Activated gamma-delta T cell (primary cell): ENCODE results near the gene RRAS.

Experiments used
- DNase-seq: peaks from one replicate; lab custom pipeline; 2025; lab: John Stamatoyannopoulos, UW

Gene RRAS

DNA sequence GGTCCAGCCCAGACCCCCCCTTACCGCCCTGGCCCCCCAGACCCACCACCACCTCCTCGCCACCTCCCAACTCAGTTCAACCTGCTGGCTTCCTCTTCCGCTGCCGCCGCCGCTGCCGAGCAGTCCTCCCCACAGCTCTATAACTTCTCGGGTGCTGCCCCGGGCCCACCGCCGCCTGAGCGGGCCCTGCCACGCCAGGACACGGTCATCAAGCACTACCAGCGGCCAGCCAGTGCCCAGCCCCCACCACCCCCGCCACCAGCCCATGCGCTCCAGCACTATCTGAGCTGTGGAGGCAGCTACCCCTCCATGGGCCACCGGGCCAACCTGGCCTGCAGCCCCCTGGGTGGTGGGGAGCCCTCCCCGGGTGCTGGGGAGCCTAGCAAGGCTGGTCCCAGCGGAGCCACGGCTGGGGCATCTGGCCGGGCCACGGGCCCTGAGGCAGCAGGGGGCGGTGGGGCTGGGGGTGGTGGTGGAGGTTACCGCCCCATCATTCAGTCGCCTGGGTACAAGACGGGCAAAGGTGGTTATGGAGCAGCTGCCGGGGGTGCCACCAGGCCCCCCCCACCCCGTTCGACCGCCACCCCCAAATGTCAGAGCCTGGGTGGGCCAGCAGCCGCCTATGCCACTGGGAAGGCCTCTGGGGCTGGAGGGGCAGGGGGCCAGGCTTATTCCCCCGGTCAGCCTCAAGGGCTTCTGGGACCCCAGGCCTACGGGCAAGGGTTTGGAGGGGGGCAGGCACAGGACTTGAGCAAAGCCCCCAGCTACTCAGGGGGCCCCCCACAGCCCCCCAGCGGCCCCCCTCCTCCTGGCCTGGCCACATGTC, 44.7 kb downstream of the RRAS start:
- no peak for DNase-seq

DNA sequence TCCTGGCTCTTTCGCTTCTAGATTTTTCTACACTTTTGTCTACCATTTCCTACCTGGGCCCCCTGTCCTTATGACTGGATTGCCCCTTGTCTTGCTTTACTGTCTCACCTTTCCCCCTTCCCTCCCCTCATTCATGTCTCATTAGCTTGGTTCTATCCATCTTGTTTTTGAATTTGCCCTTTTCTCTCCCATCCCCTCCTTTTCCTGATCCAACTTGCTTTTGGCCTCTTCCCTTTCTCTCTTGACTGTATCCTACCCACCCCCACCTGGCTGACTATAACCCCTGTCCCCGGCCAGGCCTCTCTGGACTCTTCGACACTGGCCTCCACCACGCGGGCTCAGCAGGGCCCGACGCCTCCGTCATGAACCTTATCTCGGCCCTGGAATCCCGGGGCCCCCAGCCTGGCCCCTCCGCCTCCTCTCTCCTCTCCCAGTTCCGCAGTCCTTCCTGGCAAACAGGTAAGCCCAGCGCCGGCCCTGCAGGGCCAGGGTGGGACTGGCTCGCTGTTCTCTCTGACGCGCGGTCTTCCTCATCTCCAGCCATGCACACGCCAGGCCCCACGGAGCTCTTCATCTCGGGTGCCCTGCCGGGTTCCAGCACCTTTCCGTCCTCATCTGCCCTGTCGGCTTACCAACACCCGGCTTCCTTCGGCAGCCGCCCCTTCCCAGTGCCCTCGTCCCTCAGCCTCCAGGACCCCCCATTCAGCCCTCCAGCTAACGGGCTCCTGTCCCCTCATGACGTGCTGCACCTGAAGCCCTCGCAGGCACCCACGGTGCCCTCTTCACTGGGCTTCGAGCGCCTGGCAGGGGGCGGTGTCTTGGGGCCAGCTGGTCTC, 45.6 kb downstream of the RRAS start:
- no peak for DNase-seq

GRCh38 chr19:49593233-49594113, 46.5 kb downstream of the RRAS start:
- peak; percentile 71 for DNase-seq

GRCh38 chr19:49592486-49593232, 47.3 kb downstream of the RRAS start:
- DNase-seq: no peak

DNA sequence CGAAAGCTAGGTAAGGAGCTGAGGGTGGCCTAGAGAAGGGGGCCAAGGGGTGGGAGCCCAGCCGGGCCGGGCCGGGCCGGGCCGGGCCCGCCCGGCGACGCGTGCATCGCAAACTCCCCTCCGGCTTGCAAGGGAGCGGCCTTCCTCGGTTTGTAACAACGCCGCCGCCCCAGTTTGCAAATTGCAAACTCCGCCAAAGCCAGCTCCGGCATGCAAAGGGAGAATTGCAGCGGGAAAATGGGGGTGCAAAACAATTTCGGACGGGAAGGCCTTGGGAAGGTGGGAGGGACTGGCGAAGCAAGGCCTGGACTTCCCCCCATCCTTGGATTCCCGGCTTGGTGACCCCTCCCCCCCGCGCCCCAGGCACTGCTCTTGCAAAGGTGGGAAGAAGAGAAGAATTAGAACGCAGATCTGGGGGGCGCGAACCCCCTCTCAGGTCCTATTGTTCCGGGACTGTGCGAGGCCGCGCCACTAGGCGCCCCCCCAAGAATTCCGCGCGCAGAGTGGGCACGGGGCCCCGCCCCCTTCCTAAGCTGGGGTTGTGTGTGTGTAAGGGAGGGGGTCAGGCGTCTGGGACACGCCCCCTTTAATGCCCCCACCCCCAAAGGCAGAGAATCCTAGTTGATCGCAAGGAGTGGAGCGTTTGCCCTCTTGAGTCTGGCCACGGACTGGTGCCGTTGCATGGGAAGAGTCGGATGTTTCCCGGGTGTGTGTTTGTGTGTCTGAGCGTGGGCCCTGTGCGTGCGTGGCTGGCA, 48.0 kb downstream of the RRAS start:
- no peak for DNase-seq

- DNase-seq: peak; percentile 61
Observed at GRCh38 chr19:49590971-49591730, 48.8 kb downstream of the RRAS start, which contains the start of gene PRR12. Gene PRR12, plus strand, starts transcription at chr19:49591182. Its CDS starts 473 bp downstream, at chr19:49591655.

GRCh38 chr19:49590071-49590970, 49.6 kb downstream of the RRAS start:
- peak; percentile 81 for DNase-seq

DNA sequence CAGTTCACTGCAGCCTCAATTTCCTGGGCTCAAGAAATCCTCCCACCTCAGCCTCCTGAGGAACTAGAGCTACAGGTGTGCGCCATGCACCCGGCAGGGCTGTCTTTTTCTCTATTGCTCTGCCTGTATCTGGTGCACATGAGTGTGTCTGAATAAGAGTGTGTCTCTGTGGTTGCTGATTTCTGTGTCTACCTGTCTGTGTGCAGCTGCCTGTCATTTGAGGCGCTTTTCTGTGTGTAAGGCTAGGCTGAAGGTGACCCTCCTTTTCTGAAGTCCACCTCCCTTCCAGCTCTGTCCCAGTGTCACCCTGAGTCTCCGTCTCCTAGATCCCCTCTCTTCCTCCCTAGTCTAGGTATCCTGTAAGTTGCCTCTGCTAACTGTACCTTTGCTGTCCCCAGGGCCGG, 50.4 kb downstream of the RRAS start:
- no peak for DNase-seq

DNA sequence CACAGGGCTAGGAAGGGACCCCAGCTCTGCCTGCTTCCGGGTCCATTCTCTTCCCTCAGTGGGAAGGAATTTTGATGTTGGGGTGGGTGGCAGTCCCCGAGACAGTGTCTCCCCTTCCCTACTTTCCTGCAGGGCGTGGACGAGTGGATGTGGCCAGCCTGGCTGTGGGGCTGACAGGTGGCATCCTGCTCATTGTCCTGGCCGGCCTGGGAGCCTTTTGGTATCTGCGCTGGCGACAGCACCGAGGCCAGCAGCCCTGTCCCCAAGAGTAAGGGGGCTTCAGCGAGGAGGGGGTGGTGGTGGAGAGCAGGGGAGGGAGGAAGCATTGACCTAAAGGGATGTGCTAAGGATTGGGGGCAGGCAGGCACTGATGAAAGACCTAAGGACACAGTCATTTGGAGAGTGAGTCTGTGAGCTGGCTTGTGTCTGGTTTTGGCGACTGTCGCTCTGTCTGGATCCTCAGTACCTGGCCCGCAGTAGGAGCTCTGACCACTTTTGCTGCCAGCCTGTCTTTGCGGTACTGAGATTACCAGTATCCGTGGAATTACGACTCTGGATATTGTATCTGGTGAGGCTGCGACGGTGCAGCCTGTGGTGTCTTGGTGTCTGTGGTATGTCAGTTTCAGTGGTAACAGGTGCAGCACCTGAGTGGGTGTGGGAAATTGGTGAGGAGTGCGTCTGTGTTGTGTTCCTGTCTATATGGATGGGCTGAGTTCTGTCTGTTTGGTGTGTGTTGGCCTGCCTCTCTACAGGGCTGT, 51.4 kb downstream of the RRAS start:
- DNase-seq: no peak

GRCh38 chr19:49587227-49587626, 52.7 kb downstream of the RRAS start:
- DNase-seq: no peak
